Renal cortical epithelial cell (primary cell): ENCODE data around the gene XIRP1. TPM values are rescaled to one million over a fixed set of nuclear protein-coding genes. Genes with fewer than 3 reads are reported as not detected.

Experiments used
- DNase-seq: peaks from one replicate; pipeline ENCODE4 v3.0.0-alpha.2; 2011; ENCODE audit warnings: low read depth
- total RNA-seq: library from RNA; depleted of rRNA; stranded (reverse); fragments of >200 nt; gene quantifications from 2 replicates; pipeline ENCODE4 v1.2.3, GENCODE V29; 2014

Gene XIRP1
- total RNA-seq, 1 donor from 2014 or later: not detected

- DNase-seq: no peak
Observed at GRCh38 chr3:39144748-39145380, 47.5 kb downstream of the XIRP1 start.

- no peak for DNase-seq
Observed at GRCh38 chr3:39144095-39144747, 48.2 kb downstream of the XIRP1 start.

- no peak for DNase-seq
Observed at GRCh38 chr3:39143051-39143885, 49.1 kb downstream of the XIRP1 start.

GRCh38 chr3:39142067-39142466, 50.3 kb downstream of the XIRP1 start:
- DNase-seq: no peak

- peak; percentile 44 for DNase-seq
Observed at GRCh38 chr3:39141171-39141995, 51.0 kb downstream of the XIRP1 start.

- no peak for DNase-seq
Observed at GRCh38 chr3:39140341-39140971, 51.9 kb downstream of the XIRP1 start.

- no peak for DNase-seq
Observed at GRCh38 chr3:39139442-39139841, 53.0 kb downstream of the XIRP1 start.

GRCh38 chr3:39138804-39139415, 53.5 kb downstream of the XIRP1 start:
- DNase-seq: no peak

GRCh38 chr3:39137991-39138803, 54.2 kb downstream of the XIRP1 start:
- no peak for DNase-seq

- no peak for DNase-seq
Observed at GRCh38 chr3:39137435-39137936, 54.9 kb downstream of the XIRP1 start.

- DNase-seq: no peak
Observed at GRCh38 chr3:39136533-39137434, 55.6 kb downstream of the XIRP1 start.

GRCh38 chr3:39135170-39135805, 57.1 kb downstream of the XIRP1 start:
- DNase-seq: no peak

GRCh38 chr3:39134305-39134704, 58.1 kb downstream of the XIRP1 start:
- no peak for DNase-seq

- no peak for DNase-seq
Observed at GRCh38 chr3:39133822-39134221, 58.6 kb downstream of the XIRP1 start.
